ENCODE results near the gene CFAP20. TPM values are rescaled to one million over a fixed set of nuclear protein-coding genes. Genes with fewer than 3 reads are reported as not detected.

The CFAP20 gene
- 26.2 TPM for total RNA-seq (2013)
- polyA plus RNA-seq, result 10 to 100 TPM; 17.3 to 24.0 (median 18.8) TPM
- 13.0 and 24.8 TPM in 2 replicates for polyA minus RNA-seq
- total RNA-seq, result 10.0 to 18.7 (median 15.7) reads per million in 11 experiments

- peaks cover 32% of the 10 kb centered on the region for H3K4me1 Mint-ChIP-seq
- TF ChIP-seq CTCF (IDR thresholded peaks at IDR 0.05), result no peak
- no peaks in the 10 kb centered on the region for H3K36me3 Mint-ChIP-seq
- Histone ChIP-seq H3K4me1 (ENCODE audit: control insufficient read depth in 1 of 2, insufficient read depth in 2 of 2, low read length in 2 of 2) (peaks cover 21 to 30% of the 10 kb centered on the region in 2 donors), H3K4me3 (replicated peaks in 1 of 3; ENCODE audit: low read depth in 2 of 3, low read length in 3 of 3) (peak within 1 kb of the TSS; percentile 91 to 98 (median 94)), H3K27ac (ENCODE audit: low read depth in 1 of 2, low read length in 2 of 2) (peak within 1 kb of the TSS; percentile 83 to 92), H3K36me3 (replicated peaks in 1 of 2; ENCODE audit: control insufficient read depth in 1 of 2, insufficient read depth in 2 of 2, low read length in 2 of 2) (no peaks in the 10 kb centered on the region), H3K4me2 (replicated peaks; ENCODE audit: extremely low read depth, low read length, poor library complexity, severe bottlenecking) (peak within 1 kb of the TSS; percentile 94), H4K20me1 (ENCODE audit: insufficient read depth, low read length) (peaks cover 34% of the 10 kb centered on the region), H3K27me3 (ENCODE audit: control insufficient read depth in 2 of 2, insufficient read depth in 2 of 2, low read length in 2 of 2) (no peaks in the 10 kb centered on the region), H3K79me2 (ENCODE audit: insufficient read depth, low read length) (peaks cover 48% of the 10 kb centered on the region), H3K9me3 (replicated peaks in 1 of 2; ENCODE audit: control insufficient read depth in 1 of 2, insufficient read depth in 1 of 2, low read length in 2 of 2) (no peaks in the 10 kb centered on the region), H2AFZ (ENCODE audit: insufficient read depth, low read depth, low read length, poor library complexity, severe bottlenecking) (peak within 1 kb of the TSS; percentile 95), H3K9ac (ENCODE audit: insufficient read depth, low read length, poor library complexity, severe bottlenecking) (peak within 1 kb of the TSS; percentile 87)
- H3K4me3 Mint-ChIP-seq, result peak within 1 kb of the TSS; percentile 87 to 95
- peaks cover 0 to 3% (median 0%) of the 10 kb centered on the region in 7 donors for H3K9me3 Mint-ChIP-seq
- 1% methylated on average over 65 of the region's 70 CpGs for WGBS (ENCODE audit: insufficient coverage)
- peak within 1 kb of the TSS; percentile 84 to 96 (median 91) for H3K27ac Mint-ChIP-seq
- DNase-seq, result peak; percentile 99 to 100 (median 99)
- H3K27me3 Mint-ChIP-seq (ENCODE audit: low read depth in 3 of 3), result no peaks in the 10 kb centered on the region
- intact Hi-C loops (cut with micrococcal nuclease), result loop anchor here (10.0 kb wide), 2 partner anchors 115 to 395 kb away; partner anchors contain the start of gene KATNB1 (in 1 of the 2)
Measured at GRCh38 chr16:58129097-58129936, at the start of gene CFAP20. TSS of gene CFAP20 (minus strand) at chr16:58129381. CDS start at chr16:58129115, 266 bp downstream.

GRCh38 chr16:58177353-58177710, 48.2 kb upstream of the CFAP20 start:
- intact Hi-C loops (cut with micrococcal nuclease), result no loop called here
- WGBS (ENCODE audit: insufficient coverage), result 88% methylated on average over 1 of the region's 1 CpG
- Histone ChIP-seq H3K36me3 (replicated peaks in 1 of 2; ENCODE audit: control insufficient read depth in 1 of 2, insufficient read depth in 2 of 2, low read length in 2 of 2) (peaks cover 64 to 100% of the 10 kb centered on the region in 2 donors), H3K27ac (ENCODE audit: low read depth in 1 of 2, low read length in 2 of 2) (no peak overlapping the region), H3K4me3 (replicated peaks in 1 of 3; ENCODE audit: low read depth in 2 of 3, low read length in 3 of 3) (no peak overlapping the region), H3K9me3 (replicated peaks in 1 of 2; ENCODE audit: control insufficient read depth in 1 of 2, insufficient read depth in 1 of 2, low read length in 2 of 2) (no peaks in the 10 kb centered on the region), H2AFZ (ENCODE audit: insufficient read depth, low read depth, low read length, poor library complexity, severe bottlenecking) (no peak overlapping the region), H3K4me2 (replicated peaks; ENCODE audit: extremely low read depth, low read length, poor library complexity, severe bottlenecking) (no peak overlapping the region), H3K27me3 (ENCODE audit: control insufficient read depth in 2 of 2, insufficient read depth in 2 of 2, low read length in 2 of 2) (no peaks in the 10 kb centered on the region), H4K20me1 (ENCODE audit: insufficient read depth, low read length) (peaks cover 22% of the 10 kb centered on the region), H3K9ac (ENCODE audit: insufficient read depth, low read length, poor library complexity, severe bottlenecking) (no peak overlapping the region), H3K79me2 (ENCODE audit: insufficient read depth, low read length) (peaks cover 4% of the 10 kb centered on the region), H3K4me1 (ENCODE audit: control insufficient read depth in 1 of 2, insufficient read depth in 2 of 2, low read length in 2 of 2) (no peaks in the 10 kb centered on the region)
- TF ChIP-seq CTCF (IDR thresholded peaks at IDR 0.05), result no peak
- Mint-ChIP-seq H3K36me3 (peaks cover 78 to 92% of the 10 kb centered on the region in 2 donors), H3K9me3 (peaks cover 0 to 2% (median 0%) of the 10 kb centered on the region in 7 donors), H3K27ac (peak overlapping the region in 3 of 7 donors; percentile 4 to 69 (median 35)), H3K4me3 (no peak overlapping the region), H3K4me1 (no peaks in the 10 kb centered on the region), H3K27me3 (ENCODE audit: low read depth in 3 of 3) (peaks cover 0 to 2% (median 0%) of the 10 kb centered on the region in 3 donors)
- DNase-seq, result no peak

Data from CD14-positive monocyte (primary cell).